SK-N-SH (cell line): ENCODE data around the gene CCT4. TPM values are rescaled to one million over a fixed set of nuclear protein-coding genes. Genes with fewer than 3 reads are reported as not detected.
A peak's percentile ranks its signal among the peaks of the same experiment; 100 is the strongest.

Experiments
- CTCF ChIA-PET: fragments of 300-600, 350-600 bp; formaldehyde crosslinking; extraction: SDS; loops from one replicate; lab custom pipeline; 2021; lab: Yijun Ruan, JAX
- POLR2A ChIA-PET: fragments of 350-600 bp; sonication (Branson Sonifier 250); formaldehyde crosslinking; extraction: SDS; loops from one replicate; lab custom pipeline; 2020; ENCODE audit warnings: antibody characterized with exemption, inconsistent platforms; lab: Yijun Ruan, JAX
- DNase-seq: peaks from one replicate; pipeline ENCODE4 v3.0.0; 2012
- H2AFZ ChIP-seq: fragments of 200-600 bp; sonication (generic); 2 replicates; pipeline ENCODE4 v1.8.1; 2016; ENCODE audit warnings: antibody characterized with exemption, mild to moderate bottlenecking, low read depth
- H3F3A ChIP-seq: fragments of 200-600 bp; sonication (generic); replicated peaks from 2 replicates; pipeline ENCODE3; 2016; ENCODE audit warnings: antibody characterized with exemption, mild to moderate bottlenecking; ENCODE audit not compliant: insufficient read depth
- H3K27ac ChIP-seq, 2 experiments: fragments of 200-500 bp in 1 of 2; fragments of 200-600 bp in 1 of 2; sonication (Bioruptor generic) in 1 of 2; sonication (generic), shearing (Covaris generic) in 1 of 2; 2 replicates each; pipeline versions ENCODE4 v1.5.1 to v1.6.1; 2014 to 2016; ENCODE audit warnings: low read depth in 2 of 2, inconsistent platforms in 1 of 2, low read length in 1 of 2, mild to moderate bottlenecking in 1 of 2, mixed read lengths in 1 of 2
- H3K27me3 ChIP-seq: fragments of 200-600 bp; sonication (generic), shearing (Covaris generic); 2 replicates; pipeline ENCODE4 v1.6.1; 2016; ENCODE audit warnings: mixed run types; ENCODE audit not compliant: insufficient read depth
- H3K36me3 ChIP-seq, 2 experiments: fragments of 200-500 bp in 1 of 2; fragments of 200-600 bp in 1 of 2; sonication (Bioruptor generic) in 1 of 2; sonication (generic) in 1 of 2; replicated peaks in 1 of 2; 2 replicates each; pipeline versions ENCODE3 to v1.5.1; 2014 to 2016; ENCODE audit warnings: low read length in 1 of 2, mild to moderate bottlenecking in 1 of 2; ENCODE audit not compliant: insufficient read depth in 2 of 2, control insufficient read depth in 1 of 2
- H3K4me1 ChIP-seq, 2 experiments: fragments of 200-500 bp in 1 of 2; fragments of 200-600 bp in 1 of 2; sonication (Bioruptor generic) in 1 of 2; sonication (generic), shearing (Covaris generic) in 1 of 2; 2 replicates each; pipeline versions ENCODE4 v1.5.1 to v1.6.1; 2014 to 2016; ENCODE audit warnings: low read depth in 1 of 2, low read length in 1 of 2, mixed run types in 1 of 2; ENCODE audit not compliant: insufficient read depth in 2 of 2, control insufficient read depth in 1 of 2
- H3K4me2 ChIP-seq: fragments of 200-600 bp; sonication (generic), shearing (Covaris generic); 2 replicates; pipeline ENCODE4 v1.6.1; 2017; ENCODE audit warnings: mixed run types
- H3K4me3 ChIP-seq, 2 experiments: fragments of 200-500 bp in 1 of 2; fragments of 200-600 bp in 1 of 2; sonication (Bioruptor generic) in 1 of 2; sonication (generic), shearing (Covaris generic) in 1 of 2; 2 replicates each; pipeline versions ENCODE4 v1.5.1 to v1.8.1; 2014 to 2016; ENCODE audit warnings: low read depth in 2 of 2, inconsistent platforms in 1 of 2, low read length in 1 of 2, mild to moderate bottlenecking in 1 of 2, mixed read lengths in 1 of 2, moderate library complexity in 1 of 2
- H3K79me2 ChIP-seq: fragments of 200-600 bp; sonication (generic); 2 replicates; pipeline ENCODE4 v1.8.1; 2017; ENCODE audit warnings: mild to moderate bottlenecking; ENCODE audit not compliant: insufficient read depth
- H3K9ac ChIP-seq: fragments of 200-600 bp; sonication (generic); 2 replicates; pipeline ENCODE4 v1.6.1; 2017; ENCODE audit warnings: mixed run types
- H3K9me2 ChIP-seq: fragments of 200-600 bp; sonication (generic); 2 replicates; pipeline ENCODE4 v1.6.1; 2017; ENCODE audit warnings: mixed run types
- H3K9me3 ChIP-seq: fragments of 200-600 bp; sonication (generic); 2 replicates; pipeline ENCODE4 v1.6.1; 2017; ENCODE audit warnings: mixed run types, mild to moderate bottlenecking, moderate library complexity
- H4K20me1 ChIP-seq: fragments of 200-600 bp; sonication (generic); 2 replicates; pipeline ENCODE4 v1.6.1; 2017; ENCODE audit warnings: mild to moderate bottlenecking, mixed run types; ENCODE audit not compliant: insufficient read depth
- CHD2 ChIP-seq: fragments of 150-350 bp; IDR thresholded peaks from 2 replicates; pipeline ENCODE4 v1.6.1; 2018; ENCODE audit warnings: low read length; ENCODE audit not compliant: partially characterized antibody
- GATA2 ChIP-seq: sonication (generic); formaldehyde crosslinking; IDR thresholded peaks from 2 replicates; pipeline ENCODE4 v1.5.0; 2020; ENCODE audit warnings: mild to moderate bottlenecking, missing genetic modification reagents
- IRF3 ChIP-seq: fragments of 150-350 bp; IDR thresholded peaks from 2 replicates; pipeline ENCODE4 v1.6.1; 2016; ENCODE audit warnings: mild to moderate bottlenecking, low read depth, low read length
- MXI1 ChIP-seq: IDR thresholded peaks from 2 replicates; pipeline ENCODE4 v1.6.1; 2012; ENCODE audit warnings: mild to moderate bottlenecking, low read depth, low read length, improper control_type of control experiment
- NFIC ChIP-seq: IDR thresholded peaks from 2 replicates; pipeline ENCODE4 v1.4.0; 2012; ENCODE audit warnings: borderline replicate concordance
- PBX3 ChIP-seq: IDR thresholded peaks from 2 replicates; pipeline ENCODE4; 2012
- POLR2AphosphoS5 ChIP-seq: IDR thresholded peaks from 2 replicates; pipeline ENCODE4 v1.6.1; 2012; ENCODE audit warnings: low read depth, low read length
- SIN3A ChIP-seq: IDR thresholded peaks from 2 replicates; pipeline ENCODE4 v1.6.1; 2012; ENCODE audit warnings: low read depth, mild to moderate bottlenecking, low read length, moderate library complexity, borderline replicate concordance
- YY1 ChIP-seq: IDR thresholded peaks from 2 replicates; pipeline ENCODE4 v1.4.0; 2012; ENCODE audit warnings: low read depth, mild to moderate bottlenecking
- ZBTB33 ChIP-seq: IDR thresholded peaks from 2 replicates; pipeline ENCODE4 v1.4.0; 2012; ENCODE audit warnings: low read depth, borderline replicate concordance
- WGBS: methylation state at CpG from one replicate; pipeline ENCODE4 v1.1.6; 2017; ENCODE audit warnings: low lambda C conversion rate; 5-methylcytosine and 5-hydroxymethylcytosine counted together
- polyA plus RNA-seq, 3 experiments: library from polyadenylated mRNA; depleted of rRNA; stranded (reverse); fragments of >200 nt; gene quantifications; 2 replicates each; pipeline ENCODE4 v1.2.3, GENCODE V29; 2012
- TF ChIP-seq, protein P1 (sequence below): IDR thresholded peaks from 2 replicates; pipeline ENCODE4 v1.6.1; 2012; ENCODE audit warnings: mild to moderate bottlenecking, low read depth, low read length, moderate library complexity
- TF ChIP-seq, protein P2 (sequence below): IDR thresholded peaks from 2 replicates; pipeline ENCODE4 v1.4.0; 2012; ENCODE audit warnings: low read depth, borderline replicate concordance
- TF ChIP-seq, protein P3 (sequence below): IDR thresholded peaks from 2 replicates; pipeline ENCODE4 v1.4.0; 2012; ENCODE audit warnings: low read depth

CCT4 gene
- polyA plus RNA-seq, 1 of the 3 experiments (the other 2 are of a cell fraction) = 75.0 TPM

DNA sequence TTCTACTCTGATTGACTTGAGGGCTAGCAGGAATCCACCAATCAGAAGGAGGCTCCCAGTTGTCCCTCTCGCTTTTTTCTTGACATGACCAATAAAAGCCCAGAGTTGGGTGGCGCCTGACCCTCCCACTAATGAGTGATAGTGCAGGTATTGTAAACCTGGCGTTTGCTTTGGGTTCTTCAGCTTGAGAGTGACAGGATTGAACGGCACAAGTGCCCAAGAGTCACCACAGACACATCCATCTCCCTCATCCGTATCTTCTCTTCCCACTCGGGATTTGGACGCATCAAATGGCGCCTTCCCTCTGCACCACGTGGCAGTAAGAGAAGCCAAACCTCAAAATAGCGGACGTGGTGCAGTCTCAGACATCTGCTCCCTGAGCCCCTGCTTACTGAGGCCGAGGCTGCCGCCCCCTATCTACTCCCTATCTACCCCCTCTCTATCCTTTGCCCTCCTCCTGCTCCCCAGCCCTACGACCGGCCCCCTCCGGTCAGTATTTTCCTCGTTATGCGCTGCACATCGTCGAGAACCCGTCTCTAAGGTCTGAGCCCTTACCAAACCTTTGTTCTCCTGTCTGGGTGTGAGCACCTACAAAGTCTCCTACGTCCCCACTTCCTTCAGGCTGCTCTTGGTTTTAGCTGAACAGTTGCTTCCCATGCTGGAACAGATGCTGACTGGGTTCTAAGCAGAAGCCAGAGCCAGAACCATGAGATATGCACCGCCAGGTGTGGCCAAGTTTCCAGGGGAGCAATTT lies 33.7 kb downstream of the CCT4 start:
- POLR2A ChIA-PET = interaction anchor here (1.5 to 1.6 kb wide), 2 partner anchors 9 to 91 kb away, joined by 3 to 6 read pairs; no protein-coding TSS in a partner anchor
- Histone ChIP-seq H3K79me2 (no peaks in the 10 kb centered on the region), H3K9ac (peak overlapping the region; percentile 41; the same call in 1 of the 2 replicates), H4K20me1 (no peaks in the 10 kb centered on the region), H3K4me2 (peak overlapping the region; percentile 91), H3K27me3 (no peaks in the 10 kb centered on the region), H3K36me3 (no peaks in the 10 kb centered on the region), H3F3A (peaks cover 3% of the 10 kb centered on the region), H3K4me1 (peaks cover 0 to 4% of the 10 kb centered on the region in 2 experiments; a peak in 1 of 4 replicates), H2AFZ (peak overlapping the region; percentile 91), H3K9me3 (no peaks in the 10 kb centered on the region), H3K27ac (peak overlapping the region; percentile 70 to 96), H3K9me2 (no peaks in the 10 kb centered on the region), H3K4me3 (peak overlapping the region; percentile 85 to 94)
- TF ChIP-seq SIN3A = peak; percentile 45; the same call in 1 of the 2 replicates
- TF ChIP-seq CHD2 = peak; percentile 64
- peak; percentile 72 for TF ChIP-seq IRF3
- TF ChIP-seq MXI1 = peak; percentile 96
- TF ChIP-seq GATA2 (CRISPR knock-in tag) = no peak
- TF ChIP-seq, protein P1, sequence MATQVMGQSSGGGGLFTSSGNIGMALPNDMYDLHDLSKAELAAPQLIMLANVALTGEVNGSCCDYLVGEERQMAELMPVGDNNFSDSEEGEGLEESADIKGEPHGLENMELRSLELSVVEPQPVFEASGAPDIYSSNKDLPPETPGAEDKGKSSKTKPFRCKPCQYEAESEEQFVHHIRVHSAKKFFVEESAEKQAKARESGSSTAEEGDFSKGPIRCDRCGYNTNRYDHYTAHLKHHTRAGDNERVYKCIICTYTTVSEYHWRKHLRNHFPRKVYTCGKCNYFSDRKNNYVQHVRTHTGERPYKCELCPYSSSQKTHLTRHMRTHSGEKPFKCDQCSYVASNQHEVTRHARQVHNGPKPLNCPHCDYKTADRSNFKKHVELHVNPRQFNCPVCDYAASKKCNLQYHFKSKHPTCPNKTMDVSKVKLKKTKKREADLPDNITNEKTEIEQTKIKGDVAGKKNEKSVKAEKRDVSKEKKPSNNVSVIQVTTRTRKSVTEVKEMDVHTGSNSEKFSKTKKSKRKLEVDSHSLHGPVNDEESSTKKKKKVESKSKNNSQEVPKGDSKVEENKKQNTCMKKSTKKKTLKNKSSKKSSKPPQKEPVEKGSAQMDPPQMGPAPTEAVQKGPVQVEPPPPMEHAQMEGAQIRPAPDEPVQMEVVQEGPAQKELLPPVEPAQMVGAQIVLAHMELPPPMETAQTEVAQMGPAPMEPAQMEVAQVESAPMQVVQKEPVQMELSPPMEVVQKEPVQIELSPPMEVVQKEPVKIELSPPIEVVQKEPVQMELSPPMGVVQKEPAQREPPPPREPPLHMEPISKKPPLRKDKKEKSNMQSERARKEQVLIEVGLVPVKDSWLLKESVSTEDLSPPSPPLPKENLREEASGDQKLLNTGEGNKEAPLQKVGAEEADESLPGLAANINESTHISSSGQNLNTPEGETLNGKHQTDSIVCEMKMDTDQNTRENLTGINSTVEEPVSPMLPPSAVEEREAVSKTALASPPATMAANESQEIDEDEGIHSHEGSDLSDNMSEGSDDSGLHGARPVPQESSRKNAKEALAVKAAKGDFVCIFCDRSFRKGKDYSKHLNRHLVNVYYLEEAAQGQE = no peak
- peak; percentile 22 for TF ChIP-seq YY1
- no peak for TF ChIP-seq ZBTB33
- TF ChIP-seq, protein P2, sequence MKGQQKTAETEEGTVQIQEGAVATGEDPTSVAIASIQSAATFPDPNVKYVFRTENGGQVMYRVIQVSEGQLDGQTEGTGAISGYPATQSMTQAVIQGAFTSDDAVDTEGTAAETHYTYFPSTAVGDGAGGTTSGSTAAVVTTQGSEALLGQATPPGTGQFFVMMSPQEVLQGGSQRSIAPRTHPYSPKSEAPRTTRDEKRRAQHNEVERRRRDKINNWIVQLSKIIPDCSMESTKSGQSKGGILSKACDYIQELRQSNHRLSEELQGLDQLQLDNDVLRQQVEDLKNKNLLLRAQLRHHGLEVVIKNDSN = peak; percentile 73; the same call in 1 of the 2 replicates
- 0 out of 2 replicates have a peak, but pooled peaks have one; percentile 36 for TF ChIP-seq POLR2AphosphoS5
- TF ChIP-seq PBX3 = peak; percentile 99
- no peak for TF ChIP-seq NFIC
- TF ChIP-seq, protein P3, sequence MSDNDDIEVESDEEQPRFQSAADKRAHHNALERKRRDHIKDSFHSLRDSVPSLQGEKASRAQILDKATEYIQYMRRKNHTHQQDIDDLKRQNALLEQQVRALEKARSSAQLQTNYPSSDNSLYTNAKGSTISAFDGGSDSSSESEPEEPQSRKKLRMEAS = peak; percentile 98
- WGBS = 2% methylated on average over 20 of the region's 23 CpGs
- DNase-seq = peak; percentile 91
- CTCF ChIA-PET = interaction anchor here (0.8 to 1.9 kb wide), 6 partner anchors 12 to 320 kb away, joined by 3 to 6 read pairs (median 4); no protein-coding TSS in a partner anchor
